Smooth muscle cell (in vitro differentiated cells): ENCODE data around the gene NBAS. TPM values are rescaled to one million over a fixed set of nuclear protein-coding genes. Genes with fewer than 3 reads are reported as not detected.

Experiments used
- DNase-seq: peaks from one replicate; lab custom pipeline; 2025; ENCODE audit not compliant: unreplicated experiment; lab: John Stamatoyannopoulos, UW
- H2AFZ ChIP-seq: fragments of 200-600 bp; sonication (generic); 2 replicates; pipeline ENCODE4 v1.6.0; 2016; ENCODE audit warnings: antibody characterized with exemption, low read depth, mild to moderate bottlenecking
- H3F3A ChIP-seq: fragments of 200-600 bp; sonication (generic); 2 replicates; pipeline ENCODE4 v1.6.0; 2017; ENCODE audit warnings: antibody characterized with exemption, low read depth
- H3K27ac ChIP-seq: fragments of 200-600 bp; sonication (generic); 2 replicates; pipeline ENCODE4 v1.5.1; 2016; ENCODE audit warnings: low read depth, mild to moderate bottlenecking
- H3K27me3 ChIP-seq: fragments of 200-600 bp; sonication (generic); 2 replicates; pipeline ENCODE4 v1.6.1; 2016; ENCODE audit warnings: low read depth, mild to moderate bottlenecking
- H3K36me3 ChIP-seq: fragments of 200-600 bp; sonication (generic); 2 replicates; pipeline ENCODE4 v1.5.1; 2016; ENCODE audit warnings: low read depth
- H3K4me1 ChIP-seq: fragments of 200-600 bp; sonication (generic); 2 replicates; pipeline ENCODE4 v1.5.1; 2016; ENCODE audit warnings: low read depth
- H3K4me2 ChIP-seq: fragments of 200-600 bp; sonication (generic); 2 replicates; pipeline ENCODE4 v1.6.0; 2016; ENCODE audit warnings: mild to moderate bottlenecking
- H3K4me3 ChIP-seq: fragments of 200-600 bp; sonication (generic); 2 replicates; pipeline ENCODE4 v1.5.1; 2016; ENCODE audit warnings: mild to moderate bottlenecking
- H3K79me2 ChIP-seq: fragments of 200-600 bp; sonication (generic); 2 replicates; pipeline ENCODE4 v1.6.0; 2016; ENCODE audit warnings: low read depth, mild to moderate bottlenecking
- H3K9ac ChIP-seq: fragments of 200-600 bp; sonication (generic); 2 replicates; pipeline ENCODE4 v1.6.0; 2016; ENCODE audit warnings: low read depth
- H3K9me3 ChIP-seq: fragments of 200-600 bp; sonication (generic); replicated peaks from 2 replicates; pipeline ENCODE4 v1.5.1; 2016; ENCODE audit warnings: low read depth
- H4K20me1 ChIP-seq: fragments of 200-600 bp; sonication (generic); 2 replicates; pipeline ENCODE4 v1.6.0; 2016; ENCODE audit warnings: low read depth
- CTCF ChIP-seq: fragments of 200-600 bp; sonication (generic); IDR thresholded peaks from 2 replicates; pipeline ENCODE4 v1.5.1; 2017; ENCODE audit warnings: borderline replicate concordance, mild to moderate bottlenecking, antibody characterized with exemption; ENCODE audit not compliant: insufficient read depth, poor library complexity, severe bottlenecking
- WGBS: methylation state at CpG from one replicate; pipeline ENCODE4 v1.1.7; 2016; ENCODE audit warnings: low lambda C conversion rate; 5-methylcytosine and 5-hydroxymethylcytosine counted together
- polyA plus RNA-seq: library from polyadenylated mRNA; unstranded; fragments of >200 nt; fragmentation: Nextera tagmentation; extraction: Ambion mirVana; gene quantifications from 2 replicates; pipeline ENCODE4 v1.2.1, GENCODE V29; 2016
- total RNA-seq: library from RNA; depleted of rRNA; stranded (reverse); fragments of >200 nt; gene quantifications from 2 replicates; pipeline ENCODE4 v1.2.3, GENCODE V29; 2014

Gene NBAS
- total and polyA plus RNA-seq, 2 experiments from 2014 or later = 31.2 to 51.1 TPM

GRCh38 chr2:15184491-15184890 is 376.6 kb downstream of the NBAS start:
- Histone ChIP-seq H3K9me3 (no peaks in the 10 kb centered on the region), H3F3A (no peaks in the 10 kb centered on the region), H3K27ac (no peak overlapping the region), H2AFZ (no peak overlapping the region), H3K27me3 (no peaks in the 10 kb centered on the region), H3K4me1 (no peaks in the 10 kb centered on the region), H4K20me1 (no peaks in the 10 kb centered on the region), H3K36me3 (peaks cover 11% of the 10 kb centered on the region), H3K4me2 (no peak overlapping the region), H3K79me2 (no peaks in the 10 kb centered on the region), H3K4me3 (no peak overlapping the region), H3K9ac (no peak overlapping the region)
- TF ChIP-seq CTCF = no peak
- WGBS = 97% methylated on average over 5 of the region's 5 CpGs
- no peak for DNase-seq

GRCh38 chr2:15182275-15182674 is 378.9 kb downstream of the NBAS start:
- no peak for DNase-seq
- 90% methylated on average over 5 of the region's 5 CpGs for WGBS
- Histone ChIP-seq H3K36me3 (no peaks in the 10 kb centered on the region), H3F3A (no peaks in the 10 kb centered on the region), H3K4me1 (no peaks in the 10 kb centered on the region), H3K4me3 (no peak overlapping the region), H3K9ac (no peak overlapping the region), H3K27ac (no peak overlapping the region), H3K4me2 (no peak overlapping the region), H3K79me2 (no peaks in the 10 kb centered on the region), H3K27me3 (no peaks in the 10 kb centered on the region), H4K20me1 (no peaks in the 10 kb centered on the region), H2AFZ (no peak overlapping the region), H3K9me3 (no peaks in the 10 kb centered on the region)
- no peak for TF ChIP-seq CTCF

GRCh38 chr2:15181092-15181745 is 379.9 kb downstream of the NBAS start:
- Histone ChIP-seq H3K4me1 (no peaks in the 10 kb centered on the region), H3K9ac (no peak overlapping the region), H3K27me3 (no peaks in the 10 kb centered on the region), H3K27ac (no peak overlapping the region), H3K36me3 (no peaks in the 10 kb centered on the region), H3K9me3 (no peaks in the 10 kb centered on the region), H3K4me2 (no peak overlapping the region), H3K79me2 (no peaks in the 10 kb centered on the region), H4K20me1 (no peaks in the 10 kb centered on the region), H2AFZ (no peak overlapping the region), H3K4me3 (no peak overlapping the region), H3F3A (no peaks in the 10 kb centered on the region)
- TF ChIP-seq CTCF = no peak
- DNase-seq = no peak
- 69% methylated on average over 5 of the region's 5 CpGs for WGBS

GRCh38 chr2:15180379-15180778 is 380.8 kb downstream of the NBAS start:
- no peaks in the 10 kb centered on the region for H4K20me1 ChIP-seq
- H3K36me3 ChIP-seq = no peaks in the 10 kb centered on the region
- TF ChIP-seq CTCF = no peak
- no peak for DNase-seq
- 96% methylated on average over 9 of the region's 9 CpGs for whole genome bisulfite sequencing
- no peak overlapping the region for H2AFZ ChIP-seq
- no peaks in the 10 kb centered on the region for H3K9me3 ChIP-seq
- H3K27ac ChIP-seq = no peak overlapping the region
- no peaks in the 10 kb centered on the region for H3K27me3 ChIP-seq
- no peak overlapping the region for H3K4me3 ChIP-seq
- no peak overlapping the region for H3K4me2 ChIP-seq
- H3K79me2 ChIP-seq = no peaks in the 10 kb centered on the region
- no peaks in the 10 kb centered on the region for H3K4me1 ChIP-seq
- no peaks in the 10 kb centered on the region for H3F3A ChIP-seq
- no peak overlapping the region for H3K9ac ChIP-seq
